Activated T-cell treated with anti-CD3 and anti-CD28 coated beads, Interleukin-2, amount 50 U/mL, for 48 hours (primary cell): ENCODE results near the gene UBE4B.
A peak's percentile ranks its signal among the peaks of the same experiment; 100 is the strongest.

Experiments used
- DNase-seq, 2 experiments: peaks; one replicate each; pipeline ENCODE4 v3.0.0-alpha.2; 2020

UBE4B gene

DNA sequence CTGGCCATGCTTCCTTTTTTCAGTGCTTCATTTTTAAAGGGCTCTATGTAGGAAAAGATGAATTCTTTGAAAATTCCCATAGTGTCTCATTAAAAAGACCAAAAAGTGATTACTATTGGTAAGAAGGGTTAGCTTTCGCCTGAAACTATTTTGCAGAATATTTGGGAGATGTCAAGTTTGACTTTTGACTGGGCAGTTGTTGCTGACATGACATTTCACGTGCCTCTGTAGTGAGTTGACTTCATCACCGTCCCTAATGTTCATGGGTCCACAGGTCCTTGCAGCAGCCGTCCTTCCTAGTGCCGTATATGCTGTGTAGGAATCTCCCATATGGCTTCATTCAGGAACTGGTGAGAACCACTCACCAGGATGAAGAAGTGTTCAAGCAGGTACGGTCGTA lies 88.9 kb downstream of the UBE4B start:
- DNase-seq = no peak

DNA sequence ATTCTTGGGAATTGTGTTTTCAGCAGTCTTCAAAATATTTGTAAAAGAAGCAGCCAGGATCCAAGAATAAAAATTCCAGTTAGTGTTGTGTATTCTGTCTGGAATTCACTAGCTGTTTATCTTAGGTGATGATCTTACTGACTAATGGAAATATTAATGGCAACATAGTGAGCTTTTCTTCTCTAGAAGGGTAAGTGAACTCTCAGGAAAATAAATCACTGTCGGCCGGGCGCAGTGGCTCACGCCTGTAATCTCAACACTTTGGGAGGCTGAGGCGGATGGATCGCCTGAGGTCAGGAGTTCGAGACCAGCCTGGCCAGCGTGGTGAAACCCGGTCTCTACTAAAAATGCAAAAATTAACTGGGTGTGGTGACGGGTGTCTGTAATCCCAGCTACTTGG lies 90.2 kb downstream of the UBE4B start:
- no peak for DNase-seq

DNA sequence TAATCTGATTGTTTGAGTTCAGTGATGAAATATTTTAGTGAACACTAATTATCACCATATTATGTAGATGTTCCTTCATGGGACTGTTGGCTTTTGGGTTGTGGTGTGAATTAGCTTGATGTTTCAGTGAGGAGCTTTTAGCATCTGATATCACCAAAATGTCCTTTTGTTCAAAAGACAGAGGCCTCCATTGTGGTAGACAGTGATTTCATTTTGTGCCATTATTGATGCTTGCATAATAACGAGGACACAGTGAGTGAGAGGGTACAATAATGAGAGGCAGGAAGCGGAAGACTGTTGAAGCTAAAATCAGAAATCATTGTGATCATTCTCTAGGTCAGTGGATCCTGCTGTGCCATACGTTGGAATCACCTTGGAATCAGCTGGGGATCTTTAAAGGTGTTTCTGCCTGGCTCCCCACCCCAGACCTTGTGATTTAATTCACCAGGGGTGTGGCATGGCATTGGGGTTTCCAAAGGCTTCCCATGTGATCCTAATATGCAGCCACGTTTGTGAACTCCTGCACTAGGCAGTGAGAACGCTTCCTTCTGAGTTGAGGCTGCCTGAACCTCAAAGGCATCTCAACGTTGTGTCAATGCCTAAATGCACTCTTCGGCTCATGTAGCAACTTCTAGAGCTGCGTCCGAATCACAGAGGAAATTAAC lies 95.5 kb downstream of the UBE4B start:
- no peak for DNase-seq

DNA sequence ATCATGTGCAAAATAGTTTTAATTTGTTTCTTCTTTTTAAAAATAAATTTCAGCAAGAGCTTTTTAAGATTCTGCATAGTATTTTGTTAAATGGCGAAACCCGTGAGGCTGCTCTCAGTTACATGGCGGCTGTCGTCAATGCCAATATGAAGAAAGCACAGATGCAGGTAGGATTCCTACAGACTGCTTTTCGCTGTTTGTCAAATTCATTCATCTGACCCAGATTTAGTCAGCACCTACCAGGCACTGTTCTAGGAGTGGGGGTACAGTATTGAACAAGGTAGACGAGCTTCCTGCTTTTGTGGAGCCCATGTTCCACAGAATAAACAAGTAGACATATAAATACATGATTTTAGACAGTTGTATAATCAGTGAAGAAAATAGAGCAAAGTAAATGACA lies 99.6 kb downstream of the UBE4B start:
- no peak for DNase-seq

DNA sequence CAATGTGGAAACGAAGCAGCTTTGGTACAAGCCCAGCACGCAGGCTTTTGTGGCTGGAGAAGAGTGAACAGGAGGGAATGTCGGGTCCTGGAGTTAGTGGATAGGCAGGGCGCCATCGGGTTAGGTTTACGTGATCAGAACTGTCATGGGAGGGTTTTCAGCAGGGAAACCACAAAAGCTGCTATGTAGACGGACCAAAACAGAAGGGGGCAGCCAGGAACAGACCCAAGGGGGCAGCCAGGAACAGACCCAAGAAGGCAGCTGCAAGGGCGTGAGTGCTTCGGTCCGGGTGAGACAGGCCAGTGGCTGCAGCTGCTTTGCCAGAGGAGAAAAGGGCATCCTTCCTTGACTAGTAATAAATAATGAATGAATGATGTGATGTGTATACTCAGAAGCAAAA lies 100.1 kb downstream of the UBE4B start:
- no peak for DNase-seq

DNA sequence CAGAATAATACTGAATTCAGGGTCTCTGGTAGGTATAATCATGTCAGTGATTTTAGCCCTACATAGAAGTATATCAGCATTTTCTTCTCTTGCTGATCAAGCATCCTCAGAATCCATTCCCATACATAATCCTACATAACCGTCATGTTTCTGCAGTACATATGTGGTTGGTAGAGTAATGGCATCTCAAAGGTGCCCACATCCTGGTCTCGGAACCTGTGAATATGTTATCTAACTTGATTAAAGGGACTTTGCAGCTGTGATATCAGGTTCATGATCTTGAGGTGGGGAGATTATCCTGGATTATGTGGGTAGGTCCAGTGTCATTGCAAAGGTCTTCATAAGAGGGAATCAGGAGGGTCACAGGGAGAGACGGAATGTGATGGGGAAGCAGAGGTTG lies 108.2 kb downstream of the UBE4B start:
- DNase-seq = no peak

DNA sequence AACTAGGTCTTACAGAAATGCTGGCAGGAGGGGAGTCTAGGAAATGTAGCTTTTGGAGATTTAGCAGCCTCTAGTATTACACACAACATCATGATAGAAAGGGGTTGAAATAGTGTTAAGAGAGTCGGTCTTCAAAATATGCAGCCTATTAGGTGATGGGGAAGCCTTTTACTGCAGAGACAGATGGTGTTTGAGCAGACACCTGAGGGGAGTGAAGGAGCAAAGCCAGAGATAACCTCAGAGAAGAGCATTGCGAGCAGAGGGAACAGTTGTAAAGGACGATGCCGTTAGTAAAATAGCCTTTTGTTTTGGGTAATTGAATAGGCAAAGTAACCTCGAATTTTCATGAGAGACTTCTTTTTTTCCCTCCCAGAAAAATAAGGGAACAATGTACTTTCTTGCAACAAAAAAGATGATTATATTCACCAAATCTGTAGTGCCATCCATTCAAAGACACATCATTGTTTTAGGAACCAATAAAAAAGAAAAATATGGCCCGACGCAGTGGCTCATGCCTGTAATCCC lies 111.3 kb downstream of the UBE4B start:
- no peak for DNase-seq

DNA sequence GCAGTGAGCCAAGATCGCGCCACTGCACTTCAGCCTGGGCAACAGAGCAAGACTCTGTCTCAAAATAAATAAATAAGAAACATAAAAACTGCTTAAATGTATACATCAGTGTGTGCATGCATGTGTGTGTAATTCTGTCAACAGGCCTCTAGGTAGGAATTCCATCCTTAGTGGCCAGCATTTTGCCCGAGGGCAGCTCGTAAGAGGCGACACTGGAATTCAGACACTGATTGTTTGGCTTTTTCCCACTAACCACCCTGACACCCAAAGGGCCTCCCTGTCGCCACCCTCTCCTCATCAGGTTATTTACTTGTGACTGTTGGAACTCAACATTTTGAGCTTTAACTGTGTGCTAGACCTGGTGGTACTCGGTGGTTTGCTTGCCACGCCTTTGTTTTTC lies 113.6 kb downstream of the UBE4B start:
- DNase-seq = no peak

DNA sequence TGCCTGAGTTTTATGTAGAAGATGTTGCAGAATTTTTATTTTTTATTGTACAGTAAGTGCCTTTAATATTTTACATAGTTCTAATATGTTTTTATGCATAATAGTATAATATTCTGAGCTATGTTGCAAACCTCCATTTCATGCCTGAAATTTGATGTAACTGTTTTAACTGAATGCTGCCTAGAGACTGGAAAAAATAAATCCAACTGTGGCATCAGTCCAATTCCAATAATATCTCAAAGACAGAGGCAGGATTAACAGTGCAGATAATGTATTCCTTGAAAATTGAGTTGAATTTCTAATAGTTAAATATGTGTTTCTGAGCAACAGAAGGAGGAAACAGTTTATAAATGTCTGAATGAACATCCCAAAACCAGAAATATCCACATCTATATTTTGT lies 116.5 kb downstream of the UBE4B start:
- DNase-seq = no peak

DNA sequence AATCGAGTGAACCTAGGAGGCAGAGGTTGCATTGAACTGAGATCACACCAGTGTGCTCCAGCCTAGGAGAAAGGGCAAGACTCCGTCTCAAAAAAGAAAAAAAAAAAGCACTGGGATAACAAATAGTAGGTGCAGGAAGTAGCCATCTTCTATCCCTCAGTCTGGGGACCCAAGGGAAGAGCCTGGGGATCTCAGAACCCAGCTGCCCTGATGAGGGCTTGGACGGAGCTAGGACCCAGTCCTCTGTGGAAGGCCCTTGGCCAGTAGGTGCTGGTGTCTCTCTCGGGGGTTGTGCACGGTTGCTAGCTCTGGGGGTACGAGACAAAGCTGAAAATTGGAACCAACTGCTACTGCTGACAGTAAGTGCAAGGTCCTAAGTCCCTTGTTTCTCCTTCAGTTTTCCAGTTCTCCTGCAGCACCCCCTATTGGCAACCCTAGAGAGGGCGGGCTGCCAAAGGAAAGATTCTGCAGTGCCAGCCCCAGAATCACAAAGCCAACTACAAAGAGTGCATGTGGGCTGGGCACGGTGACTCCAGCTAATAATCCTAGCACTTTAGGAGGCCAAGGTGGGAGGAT lies 120.0 kb downstream of the UBE4B start:
- peak; percentile 66 to 69 for DNase-seq

DNA sequence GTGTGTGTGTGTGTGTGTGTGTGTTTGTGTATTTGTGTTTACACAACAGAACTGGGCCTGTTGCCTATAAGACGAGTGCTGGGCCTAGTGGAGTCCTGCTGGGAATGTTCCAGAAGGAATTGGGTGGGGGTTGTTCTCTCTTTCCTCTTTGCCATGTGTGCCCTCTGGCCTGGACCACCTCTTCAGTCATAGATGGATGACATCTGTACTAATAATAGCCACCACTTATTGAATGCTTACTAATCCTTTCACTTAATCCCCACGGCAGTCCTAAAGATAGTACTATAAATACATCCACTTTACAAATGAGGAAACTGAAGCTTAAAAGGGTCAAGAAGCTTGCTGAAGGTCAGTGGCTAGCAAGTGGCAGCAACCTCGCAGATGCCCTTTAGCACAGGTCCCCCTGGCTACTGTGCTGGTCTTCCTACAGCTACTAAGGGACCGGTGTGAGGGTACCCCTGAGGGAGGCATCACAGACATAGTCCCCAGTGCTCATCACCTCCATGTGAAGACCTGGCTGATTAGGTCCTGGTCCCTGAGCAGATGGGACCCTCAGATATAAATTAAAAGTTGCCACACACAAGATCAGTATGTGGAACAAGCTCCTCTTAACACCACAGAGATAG lies 122.4 kb downstream of the UBE4B start:
- no peak for DNase-seq

DNA sequence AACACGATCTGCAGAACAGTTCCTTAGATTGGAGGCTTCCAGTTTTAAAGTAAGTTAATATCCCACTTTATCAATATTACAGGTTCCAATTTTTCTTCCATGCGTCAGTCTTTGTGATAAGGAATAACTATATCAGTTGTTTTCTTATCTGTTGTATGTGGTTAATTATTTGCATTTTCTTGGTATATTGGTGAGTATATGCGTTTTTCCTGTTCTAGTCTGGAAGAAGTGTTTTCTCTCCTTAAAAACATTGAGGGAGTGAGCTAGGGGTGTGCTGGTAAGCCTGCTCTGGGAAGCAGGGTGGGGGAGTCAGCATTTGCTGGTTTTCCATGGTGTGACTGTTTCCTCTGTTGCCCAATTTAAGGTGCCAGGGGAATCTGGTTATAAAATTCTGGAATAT lies 127.4 kb downstream of the UBE4B start:
- no peak for DNase-seq

DNA sequence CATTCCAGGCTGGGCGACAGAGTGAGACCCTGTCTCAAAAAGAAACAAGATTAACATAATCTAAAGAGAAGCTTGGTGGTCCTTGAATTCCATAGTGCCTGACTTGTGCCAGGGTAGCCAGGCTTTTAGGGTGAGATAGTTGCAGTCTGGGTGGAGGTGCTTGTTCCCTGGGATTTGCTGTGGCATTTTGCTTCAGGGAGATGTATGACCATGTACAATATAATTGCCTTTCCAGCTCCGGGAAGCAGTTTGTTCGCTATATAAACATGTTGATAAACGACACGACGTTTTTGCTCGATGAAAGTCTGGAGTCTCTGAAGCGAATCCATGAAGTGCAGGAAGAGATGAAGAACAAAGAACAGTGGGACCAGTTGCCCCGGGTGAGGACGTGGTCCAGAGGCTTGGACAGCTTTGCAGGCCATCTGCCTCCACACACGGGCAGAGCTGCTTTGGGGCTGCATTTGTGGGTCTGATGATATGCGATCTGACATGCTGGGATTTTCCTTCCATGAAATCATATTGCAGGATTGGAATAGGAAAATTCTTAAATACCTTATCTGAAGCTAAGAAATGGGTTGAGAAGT lies 128.2 kb downstream of the UBE4B start:
- no peak for DNase-seq

DNA sequence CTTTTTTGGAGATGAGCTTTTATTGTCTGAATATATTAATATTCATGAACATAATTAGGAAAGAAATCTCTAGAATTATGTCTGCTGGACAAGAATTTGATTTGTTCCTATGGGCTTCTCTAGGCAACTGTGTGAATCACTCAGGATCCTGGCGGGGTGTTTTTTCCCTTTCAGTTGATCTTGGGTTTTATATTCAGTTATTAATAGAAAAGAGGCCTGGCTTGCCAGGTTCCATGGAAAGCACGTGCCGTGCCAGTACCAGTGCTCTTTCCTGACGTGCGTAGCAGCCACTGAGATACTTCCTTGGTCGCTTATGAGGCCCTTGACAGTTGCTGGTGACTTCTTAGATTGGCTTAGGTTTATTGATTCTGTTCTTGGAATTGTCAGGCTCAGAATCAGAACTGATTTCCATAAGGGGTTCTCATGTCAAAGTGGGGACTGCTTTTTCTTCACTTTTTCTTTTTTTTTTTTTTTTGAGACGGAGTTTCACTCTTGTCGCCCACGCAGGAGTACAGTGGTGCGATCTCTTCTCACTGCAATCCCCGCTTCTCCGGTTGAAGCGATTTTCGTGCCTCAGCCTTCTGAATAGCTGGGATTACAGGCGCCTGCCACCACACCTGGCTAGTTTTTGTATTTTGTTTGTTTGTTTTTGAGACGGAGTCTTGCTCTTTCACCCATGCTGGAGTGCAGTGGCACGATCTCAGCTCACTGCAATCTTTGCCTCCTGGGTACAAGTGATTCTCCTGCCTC lies 129.0 kb downstream of the UBE4B start:
- DNase-seq = no peak

DNA sequence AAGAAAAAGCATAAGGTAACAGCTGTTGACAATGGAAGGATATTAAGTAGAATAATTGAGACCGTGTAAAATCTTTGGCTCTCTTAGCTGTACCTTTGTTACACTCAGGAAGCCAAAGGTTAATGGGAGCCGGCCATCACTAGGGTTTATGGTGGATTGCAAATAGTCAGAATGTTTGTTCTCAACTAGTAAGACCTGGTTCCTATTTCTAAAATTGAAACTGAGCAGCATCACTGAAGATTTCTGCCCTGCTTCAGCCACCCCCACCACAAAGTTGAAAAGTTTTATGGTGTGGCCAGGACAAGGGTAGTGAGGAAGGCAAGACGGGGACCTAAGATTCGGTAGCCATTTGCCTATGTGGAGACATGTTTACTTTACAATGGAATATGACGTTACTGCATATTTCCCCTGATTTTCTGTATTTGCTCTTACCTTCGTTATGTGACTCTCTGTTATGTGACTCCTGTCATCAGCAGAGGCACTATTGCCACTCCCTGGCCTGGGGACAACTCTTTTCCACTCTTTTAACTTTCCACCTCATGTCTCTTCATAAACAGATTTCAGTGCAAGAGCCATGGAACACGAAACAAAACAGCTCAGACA lies 136.3 kb downstream of the UBE4B start:
- DNase-seq = peak; percentile 35 to 36

DNA sequence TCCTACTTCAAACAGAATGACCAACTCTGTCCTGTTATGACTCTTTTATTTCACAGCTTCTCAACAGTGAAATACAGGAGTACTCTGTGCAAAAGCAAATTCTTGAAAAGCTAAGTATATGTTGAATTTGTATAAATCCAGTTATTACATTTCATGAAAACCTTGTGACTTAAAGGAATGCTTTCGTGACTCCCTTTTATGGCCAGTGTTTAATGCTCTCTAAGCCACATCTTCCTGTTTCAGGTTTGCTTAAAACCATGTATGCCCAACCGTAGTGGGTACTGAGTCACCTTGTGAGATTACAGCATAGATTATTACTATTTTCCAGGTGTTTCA lies 137.4 kb downstream of the UBE4B start:
- no peak for DNase-seq

DNA sequence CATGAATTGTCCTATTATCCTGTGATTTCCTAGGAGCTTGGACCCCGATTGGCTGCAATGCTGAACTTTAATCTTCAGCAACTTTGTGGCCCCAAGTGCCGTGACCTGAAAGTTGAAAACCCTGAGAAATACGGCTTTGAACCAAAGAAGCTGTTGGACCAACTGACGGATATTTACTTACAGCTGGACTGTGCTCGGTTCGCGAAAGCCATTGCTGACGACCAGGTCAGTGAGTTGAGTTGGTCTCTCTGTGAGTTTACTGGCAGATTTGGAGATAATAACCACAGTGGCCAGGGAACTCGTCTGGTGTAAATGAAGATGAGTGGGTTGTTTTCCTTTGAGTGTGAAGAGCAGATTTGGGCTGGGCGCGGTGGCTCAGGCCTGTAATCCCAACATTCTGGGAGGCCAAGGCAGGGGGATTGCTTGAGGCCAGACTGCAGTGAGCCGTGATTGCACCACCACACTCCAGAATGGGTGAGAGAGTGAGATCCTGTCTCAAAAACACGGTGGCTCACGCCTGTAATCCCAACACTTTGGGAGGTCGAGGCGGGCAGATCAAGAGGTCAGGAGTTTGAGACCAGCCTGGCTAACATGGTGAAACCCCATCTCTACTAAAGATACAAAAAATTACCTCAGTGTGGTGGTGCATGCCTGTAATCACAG lies 138.5 kb downstream of the UBE4B start:
- no peak for DNase-seq

DNA sequence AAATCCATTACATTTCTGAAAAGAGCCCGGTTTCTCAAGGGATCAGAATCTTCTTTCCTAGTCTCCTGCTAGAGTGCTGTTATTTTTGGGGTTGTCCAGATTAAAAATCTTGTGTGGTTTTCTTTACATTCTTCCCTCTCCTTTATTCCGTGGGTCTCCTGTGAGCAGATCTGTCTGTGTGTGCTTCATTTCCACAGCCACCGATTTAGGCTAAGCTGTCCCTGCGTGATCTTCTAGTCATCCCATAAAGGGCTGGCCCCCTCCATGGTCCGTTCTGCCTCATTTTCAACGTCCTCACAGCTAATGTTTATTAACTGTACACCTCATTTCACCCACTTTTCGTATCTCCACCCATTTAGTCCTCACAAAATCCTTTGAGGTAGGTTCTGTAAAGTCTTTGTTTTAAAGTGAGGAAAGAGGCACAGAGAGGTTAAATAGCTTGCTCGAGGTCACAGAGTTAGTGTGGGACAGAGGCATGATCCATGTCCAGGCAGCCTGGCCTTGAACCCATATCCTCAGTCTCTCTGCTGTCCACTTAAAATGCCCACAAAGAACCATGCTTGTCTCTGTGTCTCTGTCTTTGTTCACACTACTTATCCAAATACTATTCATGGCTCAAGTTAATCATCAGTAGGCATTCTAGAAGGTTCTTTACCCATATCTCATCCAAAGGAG lies 139.4 kb downstream of the UBE4B start:
- DNase-seq = no peak

DNA sequence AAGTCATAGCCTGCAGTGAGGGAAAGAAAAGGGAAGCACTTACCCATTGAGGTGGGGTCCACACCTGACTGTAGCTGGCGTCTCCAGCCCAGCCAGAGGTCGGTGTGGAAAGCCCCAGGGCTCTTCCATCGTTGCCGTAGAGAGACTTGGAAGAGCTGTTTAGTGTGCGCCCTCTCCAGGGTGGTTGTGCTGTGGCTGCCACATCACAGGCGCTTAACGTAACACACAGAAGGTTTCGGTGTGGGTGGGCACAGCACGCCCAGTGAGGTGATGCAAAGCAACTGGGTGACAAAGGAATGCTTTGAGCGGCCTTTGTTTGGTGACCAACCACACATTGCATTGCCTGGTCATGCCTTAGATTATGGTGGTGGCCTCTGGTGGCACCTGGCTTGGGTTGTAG lies 140.8 kb downstream of the UBE4B start:
- DNase-seq = no peak

DNA sequence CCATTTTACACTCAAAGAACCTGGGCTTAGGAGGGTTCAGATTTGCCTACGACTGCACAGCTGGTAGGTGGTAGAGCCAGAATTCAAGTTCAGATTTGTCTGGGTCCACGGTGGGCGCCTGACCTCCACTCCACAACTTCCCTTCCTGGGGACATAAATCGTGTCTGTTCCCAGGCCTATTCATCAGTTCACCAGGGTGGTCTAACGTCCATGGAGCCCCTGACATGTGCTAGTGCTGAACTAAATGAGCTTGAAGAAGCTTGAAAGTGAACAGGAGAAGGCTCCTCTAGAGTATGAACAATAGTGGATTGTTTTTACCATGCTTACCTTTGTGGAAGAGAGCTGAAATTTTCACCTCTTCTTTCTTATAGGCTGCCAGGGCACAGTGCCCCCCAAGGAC lies 145.1 kb downstream of the UBE4B start:
- no peak for DNase-seq

DNA sequence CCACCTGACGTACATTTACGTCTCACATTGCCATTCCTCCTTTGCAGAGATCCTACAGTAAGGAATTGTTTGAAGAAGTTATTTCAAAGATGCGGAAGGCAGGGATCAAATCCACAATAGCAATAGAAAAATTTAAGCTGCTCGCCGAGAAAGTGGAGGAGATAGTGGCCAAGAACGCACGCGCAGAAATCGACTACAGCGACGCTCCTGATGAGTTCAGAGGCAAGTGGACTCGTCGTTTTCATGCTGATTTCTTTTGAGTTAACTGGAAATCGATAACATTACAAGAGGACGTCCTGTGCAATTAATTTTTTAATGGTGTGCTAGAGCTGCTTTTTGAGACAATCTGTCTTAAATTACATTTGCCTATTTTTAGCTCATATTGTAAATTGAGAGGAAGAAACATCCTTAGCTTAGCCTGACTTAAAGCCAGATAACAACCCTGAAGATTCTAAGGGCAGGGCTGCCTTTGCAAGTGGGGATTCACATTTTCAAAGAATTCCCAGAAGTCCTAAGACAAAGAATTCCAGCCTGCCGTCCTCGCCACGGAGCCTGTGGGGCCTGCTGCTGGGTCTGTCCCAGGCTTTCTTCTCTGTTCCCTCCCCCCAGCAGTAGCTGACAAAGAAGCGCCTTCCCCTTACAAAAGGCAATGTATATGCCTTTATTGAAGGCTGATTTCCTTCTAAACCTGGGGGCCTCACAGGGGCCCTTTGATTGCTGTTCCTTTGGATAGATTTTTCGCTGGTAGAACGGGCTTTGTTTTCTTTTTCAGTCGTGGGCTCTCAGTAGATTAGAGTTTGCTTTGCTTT lies 146.0 kb downstream of the UBE4B start:
- DNase-seq = no peak
